ENCODE results near the gene APBB1IP. TPM values are rescaled to one million over a fixed set of nuclear protein-coding genes. Genes with fewer than 3 reads are reported as not detected.
A peak's percentile ranks its signal among the peaks of the same experiment; 100 is the strongest.

Gene APBB1IP
- polyA plus RNA-seq, 3 donors: 24.6 to 78.7 (median 45.4) TPM

DNA sequence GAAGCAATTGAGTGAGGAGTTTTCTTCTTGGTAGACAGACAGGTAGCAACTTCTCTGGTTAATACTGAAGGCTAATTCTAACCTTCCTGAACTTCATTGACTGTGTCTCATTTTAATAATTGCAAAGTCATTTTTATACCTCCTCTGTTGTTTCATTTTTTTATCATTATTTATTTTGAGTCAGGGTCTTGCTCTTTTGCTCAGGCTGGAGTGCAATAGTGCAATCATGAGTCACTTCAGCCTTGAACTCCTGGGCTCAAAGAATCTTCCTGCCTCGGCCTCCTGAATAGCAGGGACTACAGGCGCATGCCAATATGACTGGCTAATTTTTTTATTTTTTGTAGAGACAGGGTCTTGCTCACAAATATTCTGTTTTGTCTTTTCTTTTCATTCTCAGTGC lies 45.4 kb downstream of the APBB1IP start:
- H3K4me2 ChIP-seq (replicated peaks; ENCODE audit: extremely low read depth, low read length, poor library complexity, severe bottlenecking): no peak overlapping the region

DNA sequence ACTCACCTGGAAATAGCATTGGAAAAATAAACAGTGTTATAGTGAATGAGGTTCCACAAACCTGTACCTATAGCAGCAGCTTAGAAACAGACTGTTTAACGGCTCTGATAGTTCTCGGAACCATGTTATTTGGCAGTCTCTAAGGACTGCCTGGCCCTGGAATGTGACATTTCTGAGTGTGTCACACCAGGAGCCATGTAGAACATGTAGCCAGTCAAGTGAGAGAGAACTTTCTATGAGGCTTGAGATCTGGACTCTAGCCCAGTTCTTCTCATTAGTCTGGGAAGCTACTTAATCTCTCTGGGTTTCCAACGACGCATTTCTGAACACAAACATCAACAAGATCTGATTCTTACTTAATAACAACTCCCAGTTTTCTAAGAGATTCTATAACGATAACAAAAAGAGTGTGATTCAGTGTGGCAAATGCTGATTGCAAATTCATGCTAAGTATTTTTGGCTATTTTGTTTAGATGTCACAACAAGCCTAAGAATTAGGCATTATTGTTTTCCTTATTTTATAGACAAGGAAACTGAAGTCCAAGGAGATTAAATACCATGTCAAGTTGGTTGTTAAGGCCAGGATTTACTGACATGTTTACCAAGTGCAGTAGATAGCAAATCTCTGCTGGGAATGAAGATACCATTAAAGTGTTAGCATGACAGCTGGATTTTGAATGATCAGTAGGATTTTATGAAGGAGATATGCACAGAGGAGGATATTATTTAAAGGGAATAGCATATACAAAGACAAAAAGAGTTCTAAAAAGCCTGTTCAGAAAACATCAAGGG lies 47.2 kb downstream of the APBB1IP start:
- H3K36me3 ChIP-seq (replicated peaks in 1 of 2; ENCODE audit: control insufficient read depth in 1 of 2, insufficient read depth in 2 of 2, low read length in 2 of 2): peaks cover 3 to 5% of the 10 kb centered on the region in 2 donors
- H2AFZ ChIP-seq (ENCODE audit: insufficient read depth, low read depth, low read length, poor library complexity, severe bottlenecking): no peak overlapping the region
- DNase-seq: peak in 1 of 3 donors; percentile 7
- peaks cover 93% of the 10 kb centered on the region for H3K79me2 ChIP-seq (ENCODE audit: insufficient read depth, low read length)
- H3K9me3 Mint-ChIP-seq: peaks cover 0 to 3% (median 0%) of the 10 kb centered on the region in 7 donors
- TF ChIP-seq, protein P1, sequence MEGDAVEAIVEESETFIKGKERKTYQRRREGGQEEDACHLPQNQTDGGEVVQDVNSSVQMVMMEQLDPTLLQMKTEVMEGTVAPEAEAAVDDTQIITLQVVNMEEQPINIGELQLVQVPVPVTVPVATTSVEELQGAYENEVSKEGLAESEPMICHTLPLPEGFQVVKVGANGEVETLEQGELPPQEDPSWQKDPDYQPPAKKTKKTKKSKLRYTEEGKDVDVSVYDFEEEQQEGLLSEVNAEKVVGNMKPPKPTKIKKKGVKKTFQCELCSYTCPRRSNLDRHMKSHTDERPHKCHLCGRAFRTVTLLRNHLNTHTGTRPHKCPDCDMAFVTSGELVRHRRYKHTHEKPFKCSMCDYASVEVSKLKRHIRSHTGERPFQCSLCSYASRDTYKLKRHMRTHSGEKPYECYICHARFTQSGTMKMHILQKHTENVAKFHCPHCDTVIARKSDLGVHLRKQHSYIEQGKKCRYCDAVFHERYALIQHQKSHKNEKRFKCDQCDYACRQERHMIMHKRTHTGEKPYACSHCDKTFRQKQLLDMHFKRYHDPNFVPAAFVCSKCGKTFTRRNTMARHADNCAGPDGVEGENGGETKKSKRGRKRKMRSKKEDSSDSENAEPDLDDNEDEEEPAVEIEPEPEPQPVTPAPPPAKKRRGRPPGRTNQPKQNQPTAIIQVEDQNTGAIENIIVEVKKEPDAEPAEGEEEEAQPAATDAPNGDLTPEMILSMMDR (IDR thresholded peaks at IDR 0.05): no peak
- peaks cover 24 to 29% of the 10 kb centered on the region in 2 donors for H3K36me3 Mint-ChIP-seq
- H3K27me3 Mint-ChIP-seq (ENCODE audit: low read depth in 3 of 3): peaks cover 0 to 3% (median 0%) of the 10 kb centered on the region in 3 donors
- peak overlapping the region in 6 of 7 donors; percentile 48 to 80 (median 66) for H3K27ac Mint-ChIP-seq
- no peak overlapping the region for H3K4me2 ChIP-seq (replicated peaks; ENCODE audit: extremely low read depth, low read length, poor library complexity, severe bottlenecking)
- peak overlapping the region in 1 of 2 donors; percentile 81 for H3K27ac ChIP-seq (ENCODE audit: low read depth in 1 of 2, low read length in 2 of 2)
- no peak overlapping the region for H3K9ac ChIP-seq (ENCODE audit: insufficient read depth, low read length, poor library complexity, severe bottlenecking)
- 100% methylated on average over 2 of the region's 5 CpGs for WGBS (ENCODE audit: insufficient coverage)
- peaks cover 80 to 96% of the 10 kb centered on the region in 2 donors for H3K4me1 ChIP-seq (ENCODE audit: control insufficient read depth in 1 of 2, insufficient read depth in 2 of 2, low read length in 2 of 2)
- H3K27me3 ChIP-seq (ENCODE audit: control insufficient read depth in 2 of 2, insufficient read depth in 2 of 2, low read length in 2 of 2): no peaks in the 10 kb centered on the region
- H4K20me1 ChIP-seq (ENCODE audit: insufficient read depth, low read length): peaks cover 50% of the 10 kb centered on the region
- no peak overlapping the region for H3K4me3 Mint-ChIP-seq
- H3K9me3 ChIP-seq (replicated peaks in 1 of 2; ENCODE audit: control insufficient read depth in 1 of 2, insufficient read depth in 1 of 2, low read length in 2 of 2): no peaks in the 10 kb centered on the region
- intact Hi-C loops (cut with micrococcal nuclease): no loop called here
- peaks cover 81% of the 10 kb centered on the region for H3K4me1 Mint-ChIP-seq
- no peak overlapping the region for H3K4me3 ChIP-seq (replicated peaks in 1 of 3; ENCODE audit: low read depth in 2 of 3, low read length in 3 of 3)

More for the DNA sequence above, 45.4 kb downstream of the APBB1IP start:
- no peaks in the 10 kb centered on the region for H3K9me3 ChIP-seq (replicated peaks in 1 of 2; ENCODE audit: control insufficient read depth in 1 of 2, insufficient read depth in 1 of 2, low read length in 2 of 2)
- Mint-ChIP-seq H3K27ac (peak overlapping the region; percentile 18 to 97 (median 79)), H3K4me3 (no peak overlapping the region), H3K4me1 (peaks cover 75% of the 10 kb centered on the region), H3K9me3 (peaks cover 0 to 3% (median 0%) of the 10 kb centered on the region in 7 donors), H3K36me3 (peaks cover 23 to 26% of the 10 kb centered on the region in 2 donors), H3K27me3 (ENCODE audit: low read depth in 3 of 3) (peaks cover 0 to under 1% (median 0%) of the 10 kb centered on the region in 3 donors)
- WGBS (ENCODE audit: insufficient coverage): 20% methylated on average over 1 of the region's 2 CpGs
- no peaks in the 10 kb centered on the region for H3K27me3 ChIP-seq (ENCODE audit: control insufficient read depth in 2 of 2, insufficient read depth in 2 of 2, low read length in 2 of 2)
- DNase-seq: peak in 2 of 3 donors; percentile 37 to 58
- H3K9ac ChIP-seq (ENCODE audit: insufficient read depth, low read length, poor library complexity, severe bottlenecking): no peak overlapping the region
- H3K27ac ChIP-seq (ENCODE audit: low read depth in 1 of 2, low read length in 2 of 2): peak overlapping the region in 1 of 2 donors; percentile 86
- peaks cover 0 to under 1% of the 10 kb centered on the region in 2 donors for H3K36me3 ChIP-seq (replicated peaks in 1 of 2; ENCODE audit: control insufficient read depth in 1 of 2, insufficient read depth in 2 of 2, low read length in 2 of 2)
- H3K79me2 ChIP-seq (ENCODE audit: insufficient read depth, low read length): peaks cover 89% of the 10 kb centered on the region
- H3K4me1 ChIP-seq (ENCODE audit: control insufficient read depth in 1 of 2, insufficient read depth in 2 of 2, low read length in 2 of 2): peaks cover 75 to 94% of the 10 kb centered on the region in 2 donors
- peaks cover 43% of the 10 kb centered on the region for H4K20me1 ChIP-seq (ENCODE audit: insufficient read depth, low read length)
- no peak overlapping the region for H3K4me3 ChIP-seq (replicated peaks in 1 of 3; ENCODE audit: low read depth in 2 of 3, low read length in 3 of 3)
- intact Hi-C loops (cut with micrococcal nuclease): loop anchor here in 1 of 2 donors (5.0 kb wide), 1 partner anchor 46 kb away; the partner anchor contains the start of gene APBB1IP
- H2AFZ ChIP-seq (ENCODE audit: insufficient read depth, low read depth, low read length, poor library complexity, severe bottlenecking): no peak overlapping the region
- TF ChIP-seq, protein P1 (IDR thresholded peaks at IDR 0.05): no peak

All from CD14-positive monocyte (primary cell).